Stimulated activated CD8-positive, alpha-beta memory T cell treated with anti-CD3 and anti-CD28 coated beads, Interleukin-7, amount 100 ng/mL, for 1 hour (primary cell): ENCODE results near the gene GTPBP4.
A peak's percentile ranks its signal among the peaks of the same experiment; 100 is the strongest.

Experiments used
- DNase-seq, 2 donors: peaks; one replicate each; pipeline ENCODE4 v3.0.0-alpha.2; 2020; ENCODE audit warnings: low read depth in 2 of 2

Gene GTPBP4

DNA sequence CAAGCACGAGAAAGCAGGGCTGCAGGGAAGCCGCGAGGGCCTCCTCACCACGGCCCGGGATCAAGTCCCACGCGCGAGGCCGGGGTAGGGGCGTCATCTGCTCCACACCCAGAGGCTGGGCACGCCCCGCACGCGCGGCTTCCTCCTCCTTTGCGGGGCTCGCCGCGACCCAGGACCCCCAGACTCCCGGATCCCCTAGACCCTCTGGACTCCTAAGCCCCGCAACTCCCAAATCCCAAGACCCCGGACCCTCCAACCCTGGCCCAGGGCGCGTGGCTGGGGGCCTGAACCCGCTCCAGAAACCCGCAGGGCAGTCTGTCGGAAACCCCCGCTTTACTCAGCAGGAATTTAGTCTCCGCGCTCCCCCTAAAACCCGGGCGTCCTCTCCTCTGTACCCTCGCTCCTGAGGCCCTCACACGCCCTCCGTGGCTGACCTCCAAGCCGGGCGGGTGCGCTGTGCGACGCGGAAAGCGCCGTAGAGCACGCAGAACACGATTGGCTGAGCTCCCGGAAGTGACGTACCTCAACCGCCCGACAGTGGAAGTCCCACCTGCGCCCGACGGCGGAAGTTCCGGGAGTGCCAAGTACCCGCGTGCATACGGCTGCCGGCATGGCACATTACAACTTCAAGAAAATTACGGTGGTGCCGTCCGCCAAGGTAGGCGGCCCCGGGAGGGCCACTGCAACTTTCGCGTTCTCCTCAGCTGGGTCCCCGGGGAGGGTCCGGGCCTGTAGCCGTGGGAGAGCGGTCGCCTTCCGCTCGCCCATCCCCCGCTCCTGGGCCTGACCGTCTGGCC lies at the start of gene GTPBP4:
Gene GTPBP4, plus strand, starts transcription at position 565 of the 797 bp plus-strand sequence. Its CDS starts 46 bp downstream, at position 611.
- peak; percentile 89 to 92 for DNase-seq

- no peak for DNase-seq
These were observed 49.1 kb upstream of the GTPBP4 start for GRCh38 chr10:938941-939678.

DNA sequence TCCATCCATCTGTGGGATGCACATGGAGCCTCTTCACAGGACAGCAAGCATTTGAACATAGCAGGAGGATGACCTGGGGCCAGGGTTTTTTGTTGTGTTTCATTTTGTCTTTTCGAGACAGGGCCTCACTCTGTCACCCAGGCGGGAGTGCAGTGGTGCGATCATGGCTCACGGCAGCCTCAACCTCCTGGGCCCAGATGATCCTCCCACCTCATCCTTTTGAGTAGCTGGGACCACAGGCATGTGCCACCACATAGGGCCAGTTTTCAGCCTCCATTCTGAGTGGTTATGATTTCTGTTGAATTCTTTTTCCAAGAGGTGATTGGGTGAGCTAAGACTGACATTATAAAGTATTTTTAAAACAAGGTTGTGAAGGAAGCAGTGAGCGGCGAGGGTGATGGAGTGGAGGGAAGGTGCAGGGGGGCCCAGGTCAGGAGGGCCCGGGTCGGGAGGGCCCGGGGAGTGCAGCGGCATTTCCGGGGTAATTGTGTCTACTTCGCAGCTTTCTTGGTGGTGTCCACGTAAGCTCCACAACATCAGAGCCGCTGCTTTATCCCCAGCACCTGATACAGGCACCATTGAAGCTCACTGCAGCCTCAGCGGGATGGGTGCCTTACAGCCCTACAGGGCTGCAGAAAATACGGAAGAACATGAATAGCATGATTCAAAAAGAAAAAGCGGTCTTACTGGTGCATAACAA lies 44.8 kb upstream of the GTPBP4 start:
- DNase-seq = no peak

DNA sequence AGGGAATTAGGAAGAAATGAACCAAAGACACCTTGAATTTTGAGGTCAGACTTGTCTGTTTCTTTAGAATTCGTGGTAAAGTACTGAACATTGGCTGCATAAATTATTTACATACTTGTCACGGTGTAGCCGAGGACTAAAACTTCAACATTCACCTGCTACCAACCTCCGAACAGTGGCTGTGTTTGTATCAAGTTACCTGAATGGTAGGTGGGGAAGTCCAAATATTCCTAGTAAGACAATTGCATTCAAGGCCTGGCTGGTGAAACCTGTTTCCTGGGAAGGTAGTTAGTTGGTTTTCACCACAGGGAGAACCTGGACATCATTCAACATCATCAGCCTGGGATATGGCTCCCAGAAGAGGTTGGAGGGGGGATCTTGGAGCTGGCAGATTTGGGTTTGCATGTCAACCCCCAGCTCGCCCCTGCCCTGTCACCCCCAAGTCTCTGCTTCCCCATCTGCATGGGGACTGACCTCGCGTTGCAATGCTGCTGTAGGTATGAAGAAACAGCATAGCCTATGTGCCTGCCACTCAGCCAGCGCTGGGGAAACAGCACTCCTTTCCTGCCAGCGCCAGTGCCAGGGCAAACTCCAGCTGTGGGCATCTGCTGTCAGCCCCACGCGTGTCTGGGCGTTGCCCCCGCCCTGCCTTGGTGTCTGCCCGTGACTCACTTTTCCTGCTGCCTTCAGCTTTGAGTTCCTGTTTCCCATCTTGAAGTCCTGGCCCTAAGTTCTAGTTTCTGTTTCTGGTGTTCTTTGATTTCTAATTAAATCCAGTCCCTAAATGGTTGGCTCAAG lies 44.0 kb upstream of the GTPBP4 start:
- DNase-seq = no peak

GRCh38 chr10:945778-946177 lies 42.5 kb upstream of the GTPBP4 start:
- no peak for DNase-seq

DNA sequence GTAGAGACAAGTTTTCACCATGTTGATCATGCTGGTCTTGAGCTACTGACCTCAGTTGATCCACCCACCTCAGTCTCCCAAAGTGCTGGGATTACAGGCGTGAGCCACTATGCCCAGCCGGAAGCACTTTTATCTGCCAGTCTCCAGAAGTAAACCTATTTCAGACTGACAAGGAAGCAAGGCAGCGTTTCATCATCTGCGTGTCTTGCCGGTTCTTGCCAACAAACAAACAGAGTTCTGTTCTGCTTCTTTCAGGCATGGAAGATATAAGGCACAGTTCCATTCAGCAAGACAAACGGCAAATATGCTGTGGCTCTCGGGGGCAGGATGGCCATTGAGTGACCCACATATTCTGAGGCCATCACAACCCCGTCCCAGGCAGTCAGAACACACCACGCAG lies 41.2 kb upstream of the GTPBP4 start:
- no peak for DNase-seq

DNA sequence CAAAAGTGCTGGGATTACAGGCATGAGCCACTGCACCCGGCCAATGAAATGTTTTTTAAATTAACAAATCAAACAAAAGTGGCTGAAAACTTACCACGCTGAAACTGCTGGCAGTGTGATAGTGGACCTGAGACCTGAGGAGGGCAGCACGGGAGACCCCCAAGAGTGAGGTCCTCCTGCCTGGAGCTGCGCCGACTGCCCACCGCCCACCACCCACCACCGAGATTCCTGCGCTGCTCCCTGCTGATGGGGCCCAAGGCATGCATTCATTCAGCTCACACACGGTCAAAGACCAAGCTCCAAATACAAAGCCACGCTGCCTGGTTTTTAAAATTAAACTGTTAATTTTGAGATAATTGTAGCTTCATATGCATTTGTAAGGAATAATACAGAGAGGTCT lies 40.4 kb upstream of the GTPBP4 start:
- no peak for DNase-seq

- DNase-seq = no peak
These were observed 39.9 kb upstream of the GTPBP4 start for GRCh38 chr10:948347-948746.

DNA sequence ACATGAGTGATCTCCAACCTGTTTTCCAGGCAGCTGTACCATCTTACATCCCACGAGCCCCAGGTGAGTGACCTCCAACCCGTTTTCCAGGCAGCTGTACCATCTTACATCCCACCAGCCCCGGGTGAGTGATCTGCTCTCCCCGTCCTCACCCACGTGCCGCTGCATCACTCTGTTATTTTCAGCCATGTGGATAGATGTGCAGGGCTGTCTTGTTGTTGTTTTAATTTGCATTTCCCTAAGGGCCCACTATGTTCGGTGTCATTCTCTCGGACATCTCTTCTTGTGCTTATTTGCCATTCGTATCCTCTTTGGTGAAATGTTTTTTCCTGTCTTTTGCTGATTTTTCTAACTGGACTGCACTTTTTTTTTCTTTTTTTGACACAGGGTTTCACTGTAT lies 38.8 kb upstream of the GTPBP4 start:
- DNase-seq = no peak

DNA sequence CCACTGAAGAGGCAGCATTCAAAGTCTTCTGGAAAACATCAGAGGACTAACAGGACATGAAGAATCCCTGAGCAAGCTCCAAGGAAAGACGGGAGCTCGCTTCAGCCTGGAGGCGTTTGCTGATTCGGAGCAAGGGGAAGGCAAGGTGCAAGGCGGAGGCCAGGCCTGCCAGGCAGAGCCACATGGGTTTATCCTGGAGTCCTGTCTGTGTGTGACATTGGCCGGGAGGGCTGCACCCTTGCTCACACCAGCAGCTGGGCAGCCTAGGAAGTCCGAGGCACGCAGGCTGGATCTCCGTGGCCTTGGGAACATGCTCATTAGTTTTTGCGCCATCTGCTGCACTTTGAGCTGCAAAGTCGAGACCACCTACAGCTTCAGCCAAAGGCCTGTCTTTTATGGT lies 34.4 kb upstream of the GTPBP4 start:
- no peak for DNase-seq

- DNase-seq = no peak
These were observed 33.8 kb upstream of the GTPBP4 start for GRCh38 chr10:954396-954795.

GRCh38 chr10:955127-955819 lies 33.0 kb upstream of the GTPBP4 start:
- no peak for DNase-seq

DNA sequence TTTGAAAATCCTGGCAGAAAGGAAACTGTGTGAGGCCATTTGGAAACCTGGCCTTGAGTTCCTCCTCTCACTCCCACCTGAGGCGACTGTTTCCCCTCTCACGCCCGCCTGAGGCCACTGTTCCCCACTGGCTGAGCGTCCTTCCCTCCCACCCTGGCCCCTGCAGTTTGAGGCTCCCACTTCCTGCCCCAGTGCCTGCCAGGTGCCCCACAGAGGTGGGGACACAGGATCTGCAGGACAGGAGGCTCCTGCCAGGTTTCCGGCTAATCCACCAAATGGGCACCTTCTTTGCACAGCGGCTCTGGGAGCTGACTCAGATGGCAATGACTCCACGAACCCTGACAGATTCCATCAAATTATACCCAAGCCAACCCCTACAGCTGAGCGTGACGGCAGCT lies 32.4 kb upstream of the GTPBP4 start:
- DNase-seq = no peak

GRCh38 chr10:958106-958505 lies 30.1 kb upstream of the GTPBP4 start:
- DNase-seq = no peak

DNA sequence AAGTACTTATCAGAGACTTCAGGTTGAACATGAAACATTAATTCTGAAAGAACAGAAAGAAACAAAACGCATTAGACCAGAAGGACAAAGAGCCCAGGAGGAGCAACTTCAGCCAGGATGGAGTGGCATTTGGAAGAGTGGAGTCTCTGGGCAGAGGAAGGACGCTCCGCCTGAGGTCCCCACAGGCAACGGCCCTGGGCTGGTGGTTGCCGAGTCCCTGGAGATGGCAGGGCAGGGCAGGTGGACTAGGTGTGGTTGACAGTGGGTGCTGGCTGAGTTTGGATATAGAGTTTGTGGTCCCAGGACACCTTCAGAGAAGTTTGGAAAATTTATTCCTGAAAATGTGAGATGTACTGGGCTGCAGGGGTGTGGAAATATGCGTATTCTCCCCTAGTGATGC lies 29.4 kb upstream of the GTPBP4 start:
- DNase-seq = no peak

DNA sequence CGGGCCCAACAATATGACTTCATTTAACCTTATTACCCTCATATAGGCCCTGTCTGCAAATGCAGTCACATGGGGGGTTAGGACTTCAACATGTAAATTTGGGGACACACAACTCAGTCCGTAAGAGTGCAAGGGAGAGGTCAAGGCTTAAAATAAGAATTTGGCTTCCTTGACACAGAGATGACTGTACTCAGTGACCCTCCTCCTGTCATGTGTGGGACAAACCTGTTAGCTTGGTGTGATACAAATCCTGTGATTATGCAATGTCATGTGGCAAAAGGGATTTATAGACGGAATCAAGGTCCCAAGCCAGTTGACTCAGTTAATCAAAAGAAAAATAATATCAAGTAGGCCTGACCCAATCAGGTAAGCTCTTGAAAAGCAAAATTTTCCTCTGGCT lies 25.9 kb upstream of the GTPBP4 start:
- DNase-seq = no peak

DNA sequence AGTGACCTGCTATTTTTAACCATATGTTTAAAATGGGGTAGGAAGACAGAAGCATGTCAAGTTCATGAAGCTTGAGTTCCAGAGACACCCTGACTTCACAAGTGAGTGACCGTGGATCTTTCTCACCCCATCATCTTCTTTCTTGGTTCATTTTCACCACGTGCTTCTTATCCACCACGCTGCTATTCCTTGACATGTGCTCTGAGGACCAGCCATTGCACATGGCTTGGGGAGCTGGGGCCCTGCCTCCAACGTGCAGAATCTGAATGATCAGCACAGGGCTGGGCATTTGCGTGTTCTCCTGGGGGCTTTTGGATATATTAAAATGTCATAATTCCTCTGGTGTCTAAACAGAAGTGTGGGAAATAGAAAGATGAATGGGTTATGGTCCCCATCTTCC lies 25.0 kb upstream of the GTPBP4 start:
- no peak for DNase-seq

DNA sequence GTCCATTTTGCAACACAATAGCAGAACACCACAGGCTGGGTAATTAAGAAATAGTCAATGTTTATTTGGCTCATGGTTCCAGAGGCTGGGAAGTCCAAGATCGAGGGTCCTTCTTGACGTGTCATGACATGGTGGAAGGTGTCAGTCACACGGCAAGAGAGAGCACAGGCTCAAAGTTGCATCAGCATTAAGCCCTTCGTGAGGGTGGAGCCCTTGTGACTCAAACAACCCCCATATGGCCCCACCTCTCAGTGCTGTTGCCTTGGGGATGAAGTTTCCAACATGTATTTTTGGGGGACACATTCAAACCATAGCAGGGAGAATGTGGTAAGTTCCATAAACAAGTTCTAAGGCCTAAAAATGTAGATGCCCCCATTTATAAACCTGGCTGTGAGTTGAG lies 24.6 kb upstream of the GTPBP4 start:
- no peak for DNase-seq

DNA sequence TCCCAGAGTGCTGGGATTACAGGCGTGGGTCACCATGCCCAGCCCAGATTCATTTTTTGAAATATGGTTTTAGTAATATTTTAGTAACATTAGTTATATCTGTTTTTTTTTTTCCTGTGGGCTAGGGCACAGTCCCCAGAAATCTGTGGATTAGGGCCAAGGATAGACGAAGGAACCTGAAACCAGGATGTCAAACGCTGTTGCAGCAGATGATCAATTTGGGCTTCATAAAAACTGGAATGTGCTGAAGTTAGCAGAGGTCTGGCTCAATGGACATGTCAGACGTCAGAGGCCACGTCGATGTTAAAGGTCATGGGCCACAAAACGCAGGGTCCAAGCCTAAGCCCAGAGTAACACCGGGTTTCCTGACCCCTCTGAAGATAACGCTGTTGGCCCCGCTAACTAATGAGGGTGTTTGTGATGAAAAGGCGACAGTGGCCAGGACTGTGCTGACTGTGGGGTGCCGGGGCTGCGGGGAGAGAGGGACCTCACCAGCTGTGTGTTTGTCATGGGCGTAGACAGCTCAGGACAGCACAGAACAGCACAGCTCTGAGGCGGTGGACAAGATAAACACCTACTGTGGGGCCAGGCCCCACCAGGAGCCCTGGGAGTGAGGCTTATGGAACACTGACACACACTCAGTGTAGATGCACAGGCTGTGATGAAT lies 23.8 kb upstream of the GTPBP4 start:
- DNase-seq = no peak

DNA sequence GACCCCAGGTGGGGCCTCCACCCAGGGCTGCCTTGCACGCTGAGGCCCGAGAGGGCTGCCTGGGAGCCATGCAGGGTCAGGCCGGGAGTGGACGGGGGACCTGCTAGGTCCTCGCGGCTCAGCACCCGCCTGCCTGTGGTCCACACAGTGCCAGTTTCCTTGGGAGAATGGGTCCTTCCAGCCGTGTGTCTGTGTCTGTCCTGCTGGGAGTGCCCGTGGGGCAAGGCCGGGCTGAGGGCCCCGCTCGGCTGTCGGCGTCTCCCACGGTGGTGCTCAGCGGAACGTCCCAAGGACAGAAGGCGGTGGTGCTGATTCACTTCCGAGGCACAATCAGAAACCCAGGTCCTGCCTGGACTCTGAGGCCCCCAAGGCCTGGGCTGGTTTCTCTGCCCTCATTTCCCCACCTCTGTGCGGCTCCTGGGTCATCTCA lies 23.2 kb upstream of the GTPBP4 start:
- DNase-seq = no peak
